Sigmoid colon (tissue), 7 donors: ENCODE measurements around the gene UBASH3A. TPM values are rescaled to one million over a fixed set of nuclear protein-coding genes. Genes with fewer than 3 reads are reported as not detected.

Source experiments
- DNase-seq: peaks from one replicate; pipeline ENCODE4 v3.0.0-alpha.2; 2019
- H3K27ac ChIP-seq, 4 donors: fragments of 200-600 bp; sonication (generic); one replicate each; pipeline ENCODE4 v1.5.1; 2016 to 2019; ENCODE audit warnings: mild to moderate bottlenecking in 1 of 4
- H3K27me3 ChIP-seq, 3 donors: fragments of 200-600 bp; sonication (generic); one replicate each; pipeline ENCODE4 v1.5.1; 2019; ENCODE audit warnings: mild to moderate bottlenecking in 1 of 3
- H3K36me3 ChIP-seq, 4 donors: fragments of 200-600 bp; sonication (generic); one replicate each; pipeline ENCODE4 v1.5.1; 2016 to 2019
- H3K4me1 ChIP-seq, 4 donors: fragments of 200-600 bp; sonication (generic); one replicate each; pipeline ENCODE4 v1.5.1; 2017 to 2019
- H3K4me3 ChIP-seq, 4 donors: fragments of 200-600 bp; sonication (generic); one replicate each; pipeline ENCODE4 v1.5.1; 2017 to 2019; ENCODE audit warnings: mild to moderate bottlenecking in 2 of 4, moderate library complexity in 1 of 4
- H3K9me3 ChIP-seq, 4 donors: fragments of 200-600 bp in 3 of 4; sonication (generic) in 3 of 4; one replicate each; pipeline versions ENCODE4 v1.5.1 to v1.6.1; 2013 to 2019
- CTCF ChIP-seq, 4 experiments: fragments of 450-650 bp in 3 of 4; fragments of 200-600 bp in 1 of 4; IDR thresholded peaks; one replicate each; pipeline ENCODE4 v1.5.1; 2016 to 2019; ENCODE audit warnings: antibody characterized with exemption in 4 of 4, mild to moderate bottlenecking in 3 of 4, moderate library complexity in 2 of 4
- EP300 ChIP-seq, 4 donors: sonication (generic); formaldehyde crosslinking; IDR thresholded peaks; one replicate each; pipeline ENCODE4 v1.6.1; 2017; ENCODE audit warnings: antibody characterized with exemption in 4 of 4
- POLR2A ChIP-seq, 2 donors: fragments of 450-650 bp; IDR thresholded peaks; one replicate each; pipeline ENCODE4 v1.6.1; 2016; ENCODE audit warnings: antibody characterized with exemption in 2 of 2, mild to moderate bottlenecking in 2 of 2, moderate library complexity in 2 of 2
- POLR2AphosphoS5 ChIP-seq, 4 donors: sonication (generic); formaldehyde crosslinking; IDR thresholded peaks; one replicate each; pipeline ENCODE4 v1.6.1; 2017; ENCODE audit warnings: antibody characterized with exemption in 4 of 4
- WGBS, 2 donors: extraction: QIAGEN DNeasy Blood & Tissue Kit; methylation state at CpG; one replicate each; pipeline ENCODE4 v1.1.7; 2013; 5-methylcytosine and 5-hydroxymethylcytosine counted together
- intact Hi-C: fragments of 100-400 bp; cut with DNase I; formaldehyde crosslinking; loops from one replicate; pipeline ENCODE4 v1.15.1; 2023
- polyA plus RNA-seq, 3 donors: library from polyadenylated mRNA; stranded (reverse); fragments of 200-250 nt; gene quantifications; one replicate each; pipeline ENCODE4 v1.2.3, GENCODE V29; 2013
- total RNA-seq, 4 donors: library from RNA; depleted of rRNA; stranded (reverse); fragments of >200 nt; gene quantifications; one replicate each; pipeline ENCODE4 v1.1.0, GENCODE V29; 2016
- donor health status: healthy with polysubstance abuse.
- donor health status: Bipolar disorder and iron deficiency.
- donor health status: healthy.

The UBASH3A gene
- total and polyA plus RNA-seq, 7 donors: 3.9 TPM; not detected in 6

- intact Hi-C loops: no loop called here
- no peak overlapping the region for H3K27ac ChIP-seq
- TF ChIP-seq EP300 (IDR thresholded peaks at IDR 0.05): no peak
Measured at GRCh38 chr21:42424914-42425541, 21.3 kb downstream of the UBASH3A start.

GRCh38 chr21:42425591-42425990 is 21.9 kb downstream of the UBASH3A start:
- intact Hi-C loops: no loop called here
- Histone ChIP-seq H3K4me1 (no peaks in the 10 kb centered on the region), H3K36me3 (no peaks in the 10 kb centered on the region), H3K4me3 (no peak overlapping the region), H3K9me3 (peaks cover 0 to 3% (median 0%) of the 10 kb centered on the region in 4 donors), H3K27me3 (peaks cover 0 to 29% (median 0%) of the 10 kb centered on the region in 3 donors), H3K27ac (no peak overlapping the region)
- TF ChIP-seq POLR2AphosphoS5 (IDR thresholded peaks at IDR 0.05) (no peak), EP300 (IDR thresholded peaks at IDR 0.05) (no peak), POLR2A (IDR thresholded peaks at IDR 0.05) (no peak), CTCF (IDR thresholded peaks at IDR 0.05) (no peak)
- no peak for DNase-seq
- 43 to 81% methylated on average over 4 of the region's 4 CpGs for WGBS, 2 donors

More at GRCh38 chr21:42424914-42425541, 21.3 kb downstream of the UBASH3A start:
- DNase-seq: no peak
- no peaks in the 10 kb centered on the region for H3K36me3 ChIP-seq
- H3K4me3 ChIP-seq: no peak overlapping the region
- WGBS, 2 donors: 43 to 81% methylated on average over 12 of the region's 12 CpGs
- H3K27me3 ChIP-seq: peaks cover 0 to 29% (median 0%) of the 10 kb centered on the region in 3 donors
- H3K4me1 ChIP-seq: no peaks in the 10 kb centered on the region
- H3K9me3 ChIP-seq: peaks cover 0 to 3% (median 0%) of the 10 kb centered on the region in 4 donors

DNA sequence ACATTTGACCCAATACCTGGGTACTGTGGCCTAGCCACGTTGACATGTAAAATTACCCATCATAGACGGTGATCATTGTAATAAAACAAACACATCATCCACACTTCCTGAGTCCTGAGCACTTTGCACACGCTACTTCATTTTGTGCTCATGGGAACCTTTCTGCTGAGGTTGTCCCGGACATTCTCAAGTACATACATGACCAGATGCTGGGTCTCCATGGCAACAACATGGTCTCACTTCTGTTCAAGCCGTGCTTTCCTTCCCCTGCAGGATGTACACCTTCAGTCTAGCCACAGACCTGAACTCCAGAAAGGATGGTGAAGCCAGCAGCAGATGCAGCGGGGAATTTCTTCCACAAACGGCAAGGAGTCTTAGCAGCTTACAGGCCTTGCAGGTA is 22.7 kb downstream of the UBASH3A start:
- 73 to 81% methylated on average over 7 of the region's 7 CpGs for WGBS, 2 donors
- no peak overlapping the region for H3K4me3 ChIP-seq
- H3K27ac ChIP-seq: no peak overlapping the region
- no peaks in the 10 kb centered on the region for H3K36me3 ChIP-seq
- H3K4me1 ChIP-seq: no peaks in the 10 kb centered on the region
- no peak for TF ChIP-seq CTCF (IDR thresholded peaks at IDR 0.05)
- no peak for TF ChIP-seq POLR2AphosphoS5 (IDR thresholded peaks at IDR 0.05)
- no peak for TF ChIP-seq EP300 (IDR thresholded peaks at IDR 0.05)
- TF ChIP-seq POLR2A (IDR thresholded peaks at IDR 0.05): no peak
- no peaks in the 10 kb centered on the region for H3K9me3 ChIP-seq
- peaks cover 0 to 22% (median 0%) of the 10 kb centered on the region in 3 donors for H3K27me3 ChIP-seq
- no peak for DNase-seq
- intact Hi-C loops: no loop called here

- 71 to 87% methylated on average over 10 of the region's 10 CpGs for WGBS, 2 donors
- Histone ChIP-seq H3K27ac (no peak overlapping the region), H3K4me1 (no peaks in the 10 kb centered on the region), H3K36me3 (no peaks in the 10 kb centered on the region), H3K9me3 (no peaks in the 10 kb centered on the region), H3K4me3 (no peak overlapping the region), H3K27me3 (peaks cover 0 to 20% (median 0%) of the 10 kb centered on the region in 3 donors)
- intact Hi-C loops: no loop called here
- DNase-seq: no peak
- no peak for TF ChIP-seq POLR2A (IDR thresholded peaks at IDR 0.05)
- TF ChIP-seq POLR2AphosphoS5 (IDR thresholded peaks at IDR 0.05): no peak
- no peak for TF ChIP-seq CTCF (IDR thresholded peaks at IDR 0.05)
- no peak for TF ChIP-seq EP300 (IDR thresholded peaks at IDR 0.05)
Measured at GRCh38 chr21:42426876-42427480, 23.3 kb downstream of the UBASH3A start.

DNA sequence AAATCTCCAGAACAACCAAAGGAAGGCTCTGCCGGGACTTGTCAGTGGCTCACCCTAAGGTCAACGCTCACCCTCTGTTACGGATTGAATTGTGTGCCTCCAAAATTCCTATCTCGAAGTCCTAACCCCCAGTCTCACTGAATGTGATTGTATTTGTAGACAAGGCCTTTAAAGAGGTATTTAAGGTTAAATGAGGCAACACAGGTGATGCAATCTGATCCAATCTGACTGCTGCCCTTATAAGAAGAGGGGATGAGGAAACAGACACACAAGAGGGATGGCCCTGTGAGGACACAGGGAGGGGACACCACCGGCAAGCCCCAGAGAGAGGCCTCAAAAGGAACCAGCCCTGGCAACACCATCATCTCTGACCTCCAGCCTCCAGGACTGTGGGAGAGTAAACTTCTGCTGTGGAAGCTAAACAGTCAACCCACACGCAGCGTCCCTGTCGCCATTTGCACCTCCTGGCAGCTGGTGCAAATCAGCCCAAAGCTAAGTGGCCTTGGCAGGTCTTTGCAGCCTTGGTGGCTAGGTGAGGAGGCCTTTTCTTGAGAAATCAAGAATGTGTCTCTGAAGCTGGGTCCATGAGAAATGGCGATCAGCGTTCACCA is 24.2 kb downstream of the UBASH3A start:
- Histone ChIP-seq H3K9me3 (peaks cover 0 to 6% (median 3%) of the 10 kb centered on the region in 4 donors), H3K27me3 (peaks cover 0 to 22% (median 0%) of the 10 kb centered on the region in 3 donors), H3K4me3 (no peak overlapping the region), H3K4me1 (no peaks in the 10 kb centered on the region), H3K36me3 (no peaks in the 10 kb centered on the region), H3K27ac (no peak overlapping the region)
- WGBS, 2 donors: 83 to 86% methylated on average over 10 of the region's 10 CpGs
- intact Hi-C loops: no loop called here
- no peak for DNase-seq
- TF ChIP-seq CTCF (IDR thresholded peaks at IDR 0.05) (no peak), POLR2A (IDR thresholded peaks at IDR 0.05) (no peak), EP300 (IDR thresholded peaks at IDR 0.05) (no peak), POLR2AphosphoS5 (IDR thresholded peaks at IDR 0.05) (no peak)
